HepG2 (cell line): ENCODE measurements around the gene HINFP.
"Not testable (repeated sequence)": the region's sequence is repeated elsewhere in the genome, so short reads cannot be mapped to it uniquely, and the experiment has no call there.

Experiments
- CEBPG ChIP-seq: IDR thresholded peaks from 2 replicates; pipeline ENCODE4 v1.6.1; 2016
- HOXD1 ChIP-seq: sonication (generic); formaldehyde crosslinking; IDR thresholded peaks from 2 replicates; pipeline ENCODE4 v1.5.0; 2020; ENCODE audit warnings: missing genetic modification reagents
- MAZ ChIP-seq, 2 experiments: sonication (generic) in 1 of 2; formaldehyde crosslinking in 1 of 2; IDR thresholded peaks; 2 replicates each; pipeline versions ENCODE4 v1.5.0 to v1.6.1; 2012 to 2020; ENCODE audit warnings: low read depth in 2 of 2, mild to moderate bottlenecking in 2 of 2, borderline replicate concordance in 1 of 2, improper control_type of control experiment in 1 of 2, low read length in 1 of 2, missing genetic modification reagents in 1 of 2, moderate library complexity in 1 of 2
- MYC ChIP-seq: sonication (generic); formaldehyde crosslinking; IDR thresholded peaks from 2 replicates; pipeline ENCODE4 v1.9.0; 2021; ENCODE audit warnings: missing genetic modification reagents, borderline replicate concordance
- POLR2AphosphoS5 ChIP-seq: IDR thresholded peaks from 2 replicates; pipeline ENCODE4 v1.6.1; 2012; ENCODE audit warnings: low read depth, low read length
- U2AF1 ChIP-seq: fragments of 200-400 bp; formaldehyde crosslinking; optimal IDR thresholded peaks from 2 replicates; pipeline ENCODE3; 2017; ENCODE audit warnings: mild to moderate bottlenecking, low read depth, low read length
- TF ChIP-seq, protein P1 (sequence below): sonication (generic); formaldehyde crosslinking; IDR thresholded peaks from 2 replicates; pipeline ENCODE4 v1.5.0; 2020; ENCODE audit warnings: mild to moderate bottlenecking, missing genetic modification reagents, moderate library complexity
- TF ChIP-seq, protein P2 (sequence below): sonication (generic); formaldehyde crosslinking; conservative IDR thresholded peaks from 2 replicates; pipeline ENCODE4 v1.4.0; 2020; ENCODE audit warnings: missing genetic modification reagents
- TF ChIP-seq, protein P3 (sequence below): sonication (generic); formaldehyde crosslinking; IDR thresholded peaks from 2 replicates; pipeline ENCODE4 v1.5.1; 2020; ENCODE audit warnings: missing genetic modification reagents, mild to moderate bottlenecking, borderline replicate concordance

DNA sequence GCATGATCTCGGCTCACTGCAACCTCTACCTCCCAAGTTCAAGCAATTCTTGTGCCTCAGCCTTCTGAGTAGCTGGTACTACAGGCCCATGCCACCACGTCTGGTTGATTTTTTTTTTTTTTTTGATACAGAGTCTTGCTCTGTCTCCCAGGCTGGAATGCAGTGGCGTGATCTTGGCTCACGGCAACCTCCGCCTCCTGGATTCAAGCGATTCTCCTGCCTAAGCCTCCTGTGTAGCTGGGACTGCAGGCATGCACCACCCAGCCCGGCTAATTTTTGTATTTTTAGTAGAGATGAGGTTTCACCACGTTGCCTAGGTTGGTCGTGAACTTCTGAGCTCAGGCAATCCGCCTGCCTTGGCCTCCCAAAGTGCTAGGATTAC, 45.7 kb downstream of the HINFP start:
- TF ChIP-seq, protein P1, sequence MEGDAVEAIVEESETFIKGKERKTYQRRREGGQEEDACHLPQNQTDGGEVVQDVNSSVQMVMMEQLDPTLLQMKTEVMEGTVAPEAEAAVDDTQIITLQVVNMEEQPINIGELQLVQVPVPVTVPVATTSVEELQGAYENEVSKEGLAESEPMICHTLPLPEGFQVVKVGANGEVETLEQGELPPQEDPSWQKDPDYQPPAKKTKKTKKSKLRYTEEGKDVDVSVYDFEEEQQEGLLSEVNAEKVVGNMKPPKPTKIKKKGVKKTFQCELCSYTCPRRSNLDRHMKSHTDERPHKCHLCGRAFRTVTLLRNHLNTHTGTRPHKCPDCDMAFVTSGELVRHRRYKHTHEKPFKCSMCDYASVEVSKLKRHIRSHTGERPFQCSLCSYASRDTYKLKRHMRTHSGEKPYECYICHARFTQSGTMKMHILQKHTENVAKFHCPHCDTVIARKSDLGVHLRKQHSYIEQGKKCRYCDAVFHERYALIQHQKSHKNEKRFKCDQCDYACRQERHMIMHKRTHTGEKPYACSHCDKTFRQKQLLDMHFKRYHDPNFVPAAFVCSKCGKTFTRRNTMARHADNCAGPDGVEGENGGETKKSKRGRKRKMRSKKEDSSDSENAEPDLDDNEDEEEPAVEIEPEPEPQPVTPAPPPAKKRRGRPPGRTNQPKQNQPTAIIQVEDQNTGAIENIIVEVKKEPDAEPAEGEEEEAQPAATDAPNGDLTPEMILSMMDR (CRISPR knock-in tag): not testable (repeated sequence)
- TF ChIP-seq HOXD1 (CRISPR knock-in tag); POLR2AphosphoS5; MAZ (IDR thresholded peaks at IDR 0.05; ENCODE audit: borderline replicate concordance, low read depth, low read length); MAZ (CRISPR knock-in tag; IDR thresholded peaks at IDR 0.05; ENCODE audit: low read depth); U2AF1; MYC; CEBPG (CRISPR knock-in tag): not testable (repeated sequence)
- TF ChIP-seq, protein P2, sequence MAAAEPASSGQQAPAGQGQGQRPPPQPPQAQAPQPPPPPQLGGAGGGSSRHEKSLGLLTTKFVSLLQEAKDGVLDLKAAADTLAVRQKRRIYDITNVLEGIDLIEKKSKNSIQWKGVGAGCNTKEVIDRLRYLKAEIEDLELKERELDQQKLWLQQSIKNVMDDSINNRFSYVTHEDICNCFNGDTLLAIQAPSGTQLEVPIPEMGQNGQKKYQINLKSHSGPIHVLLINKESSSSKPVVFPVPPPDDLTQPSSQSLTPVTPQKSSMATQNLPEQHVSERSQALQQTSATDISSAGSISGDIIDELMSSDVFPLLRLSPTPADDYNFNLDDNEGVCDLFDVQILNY: not testable (repeated sequence)
- TF ChIP-seq, protein P3, sequence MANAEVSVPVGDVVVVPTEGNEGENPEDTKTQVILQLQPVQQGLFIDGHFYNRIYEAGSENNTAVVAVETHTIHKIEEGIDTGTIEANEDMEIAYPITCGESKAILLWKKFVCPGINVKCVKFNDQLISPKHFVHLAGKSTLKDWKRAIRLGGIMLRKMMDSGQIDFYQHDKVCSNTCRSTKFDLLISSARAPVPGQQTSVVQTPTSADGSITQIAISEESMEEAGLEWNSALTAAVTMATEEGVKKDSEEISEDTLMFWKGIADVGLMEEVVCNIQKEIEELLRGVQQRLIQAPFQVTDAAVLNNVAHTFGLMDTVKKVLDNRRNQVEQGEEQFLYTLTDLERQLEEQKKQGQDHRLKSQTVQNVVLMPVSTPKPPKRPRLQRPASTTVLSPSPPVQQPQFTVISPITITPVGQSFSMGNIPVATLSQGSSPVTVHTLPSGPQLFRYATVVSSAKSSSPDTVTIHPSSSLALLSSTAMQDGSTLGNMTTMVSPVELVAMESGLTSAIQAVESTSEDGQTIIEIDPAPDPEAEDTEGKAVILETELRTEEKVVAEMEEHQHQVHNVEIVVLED (CRISPR knock-in tag): not testable (repeated sequence)
